ENCODE measurements around the gene CRYBB3.

CRYBB3 gene

DNA sequence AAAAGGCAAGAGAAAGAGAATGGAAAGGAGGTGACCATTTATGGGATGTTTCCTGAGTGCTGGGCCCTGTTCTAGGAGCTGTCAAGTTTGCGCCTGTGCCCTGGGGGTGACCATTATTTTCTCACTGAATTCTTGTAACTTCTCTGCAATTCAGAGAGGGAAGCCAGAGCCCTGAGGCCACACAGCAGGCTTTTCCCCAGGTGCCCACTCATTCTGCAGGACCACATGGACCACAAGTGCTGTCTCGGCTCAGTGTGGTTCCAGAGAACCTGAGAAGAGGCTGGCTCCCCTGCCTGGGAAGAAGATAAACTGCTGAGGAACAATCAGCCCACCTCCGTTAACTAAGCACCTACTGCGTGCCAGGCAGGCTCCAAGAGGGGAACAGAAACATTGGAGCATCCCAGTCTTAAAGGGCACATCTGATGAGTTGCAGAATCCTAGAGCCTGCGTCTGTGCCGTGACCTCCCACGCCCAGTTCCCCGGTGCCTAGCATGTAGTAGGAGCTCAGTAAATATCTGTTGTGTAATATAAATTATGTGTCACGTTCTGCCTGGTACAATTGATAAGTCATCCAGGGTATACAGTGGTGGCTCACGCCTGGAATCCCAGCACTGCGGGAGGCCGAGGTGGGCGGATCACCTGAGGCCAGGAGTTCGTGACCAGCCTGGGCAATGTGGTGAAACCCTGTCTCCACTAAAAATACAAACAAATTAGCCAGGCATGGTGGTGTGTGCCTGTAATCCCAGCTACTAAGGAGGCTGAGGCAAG, 31.6 kb upstream of the CRYBB3 start:
- no peak for DNase-seq (ENCODE audit: extremely low read depth, low read depth)
- TF ChIP-seq, protein P1, sequence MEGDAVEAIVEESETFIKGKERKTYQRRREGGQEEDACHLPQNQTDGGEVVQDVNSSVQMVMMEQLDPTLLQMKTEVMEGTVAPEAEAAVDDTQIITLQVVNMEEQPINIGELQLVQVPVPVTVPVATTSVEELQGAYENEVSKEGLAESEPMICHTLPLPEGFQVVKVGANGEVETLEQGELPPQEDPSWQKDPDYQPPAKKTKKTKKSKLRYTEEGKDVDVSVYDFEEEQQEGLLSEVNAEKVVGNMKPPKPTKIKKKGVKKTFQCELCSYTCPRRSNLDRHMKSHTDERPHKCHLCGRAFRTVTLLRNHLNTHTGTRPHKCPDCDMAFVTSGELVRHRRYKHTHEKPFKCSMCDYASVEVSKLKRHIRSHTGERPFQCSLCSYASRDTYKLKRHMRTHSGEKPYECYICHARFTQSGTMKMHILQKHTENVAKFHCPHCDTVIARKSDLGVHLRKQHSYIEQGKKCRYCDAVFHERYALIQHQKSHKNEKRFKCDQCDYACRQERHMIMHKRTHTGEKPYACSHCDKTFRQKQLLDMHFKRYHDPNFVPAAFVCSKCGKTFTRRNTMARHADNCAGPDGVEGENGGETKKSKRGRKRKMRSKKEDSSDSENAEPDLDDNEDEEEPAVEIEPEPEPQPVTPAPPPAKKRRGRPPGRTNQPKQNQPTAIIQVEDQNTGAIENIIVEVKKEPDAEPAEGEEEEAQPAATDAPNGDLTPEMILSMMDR (IDR thresholded peaks at IDR 0.05; ENCODE audit: low read depth, low read length, missing control alignments) = no peak
- H3K4me3 ChIP-seq (replicated peaks; ENCODE audit: low read depth, low read length) = no peak overlapping the region

DNA sequence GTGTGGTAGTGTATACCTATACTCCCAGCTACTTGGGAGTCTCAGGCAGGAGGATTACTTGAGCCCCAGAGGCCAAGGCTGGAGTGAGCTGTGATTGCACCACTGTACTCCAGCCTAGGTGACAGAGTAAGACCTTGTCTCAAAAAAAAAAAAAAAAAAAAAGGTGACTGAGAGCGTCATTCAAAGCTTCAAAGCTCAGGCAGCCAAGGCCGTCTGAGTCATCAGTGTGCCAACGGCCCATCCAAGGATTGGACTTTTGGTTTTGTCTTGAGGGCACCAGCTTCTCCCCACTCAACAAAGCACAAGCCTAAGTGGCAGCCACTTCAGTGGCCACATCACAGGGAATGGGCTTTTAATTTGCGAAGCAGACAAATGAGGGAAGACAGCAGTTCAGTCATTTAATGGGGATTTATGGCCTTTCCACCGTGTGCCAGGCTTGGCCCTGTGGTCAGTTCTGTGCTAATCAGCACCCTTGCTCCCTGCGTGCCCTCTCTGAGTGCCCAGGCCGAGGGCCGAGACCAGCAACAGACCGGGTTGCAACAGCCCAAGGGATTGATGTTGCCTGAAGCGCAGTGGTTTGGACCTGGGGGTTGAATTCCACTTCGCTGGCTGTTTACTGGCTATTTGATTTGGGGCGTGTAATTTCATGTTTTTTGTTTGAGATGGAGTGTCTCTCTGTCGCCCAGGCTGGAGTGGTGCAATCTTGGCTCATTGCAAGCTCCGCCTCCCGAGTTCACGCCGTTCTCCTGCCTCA, 30.2 kb upstream of the CRYBB3 start:
- TF ChIP-seq, protein P1 (IDR thresholded peaks at IDR 0.05; ENCODE audit: low read depth, low read length, missing control alignments) = no peak
- DNase-seq (ENCODE audit: extremely low read depth, low read depth) = no peak
- H3K4me3 ChIP-seq (replicated peaks; ENCODE audit: low read depth, low read length) = no peak overlapping the region

DNA sequence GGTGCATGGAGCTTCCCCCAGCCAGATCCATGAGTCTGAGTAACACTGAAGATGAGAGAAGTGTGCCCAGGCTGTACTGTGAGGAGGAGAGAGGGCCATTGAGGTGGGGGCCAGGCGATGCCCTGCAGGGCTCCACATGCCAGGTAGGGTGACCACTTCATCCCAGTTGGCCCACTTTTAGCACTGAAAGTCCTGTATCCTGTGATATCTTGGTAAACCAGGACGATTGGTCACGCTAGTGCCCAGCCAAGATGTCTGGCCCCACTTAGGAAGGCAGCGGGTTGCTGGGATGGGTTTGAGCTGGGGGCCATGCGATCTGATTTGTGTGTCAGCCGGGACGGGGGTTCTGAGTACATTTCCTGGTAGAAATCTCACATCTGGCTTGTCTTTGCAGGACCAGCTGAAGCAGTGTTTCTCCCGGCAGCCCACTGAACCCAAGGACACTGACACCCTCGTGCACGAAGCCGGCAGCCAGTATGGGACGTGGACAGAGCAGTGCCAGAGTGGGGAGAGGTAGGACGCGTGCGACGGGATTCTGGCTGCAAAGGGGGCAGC, 29.2 kb upstream of the CRYBB3 start:
- DNase-seq (ENCODE audit: extremely low read depth, low read depth) = no peak
- TF ChIP-seq, protein P1 (IDR thresholded peaks at IDR 0.05; ENCODE audit: low read depth, low read length, missing control alignments) = no peak
- H3K4me3 ChIP-seq (replicated peaks; ENCODE audit: low read depth, low read length) = no peak overlapping the region

DNA sequence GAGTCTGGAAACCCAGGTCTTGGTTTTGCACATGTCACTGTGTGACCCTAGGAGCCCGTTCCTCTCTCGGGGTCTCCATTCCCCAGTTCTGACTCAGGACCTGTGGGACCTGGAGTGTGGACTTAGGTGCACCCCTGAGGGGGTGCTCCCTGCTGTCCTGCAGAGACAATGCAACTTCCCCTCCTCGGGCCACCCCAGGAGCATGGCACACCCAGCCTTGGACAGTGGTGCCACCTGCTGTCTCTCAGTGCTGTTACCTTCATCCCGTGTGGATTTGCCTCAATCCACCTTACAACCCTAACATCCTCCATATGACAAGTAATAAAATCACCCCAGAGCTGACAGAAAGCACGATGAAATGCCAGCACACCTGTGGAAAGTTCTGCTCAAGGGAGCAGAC, 27.5 kb upstream of the CRYBB3 start:
- H3K4me3 ChIP-seq (replicated peaks; ENCODE audit: low read depth, low read length) = no peak overlapping the region
- TF ChIP-seq, protein P1 (IDR thresholded peaks at IDR 0.05; ENCODE audit: low read depth, low read length, missing control alignments) = no peak
- no peak for DNase-seq (ENCODE audit: extremely low read depth, low read depth)

- TF ChIP-seq, protein P1 (IDR thresholded peaks at IDR 0.05; ENCODE audit: low read depth, low read length, missing control alignments) = no peak
- DNase-seq (ENCODE audit: extremely low read depth, low read depth) = no peak
- H3K4me3 ChIP-seq (replicated peaks; ENCODE audit: low read depth, low read length) = no peak overlapping the region
Observed at GRCh38 chr22:25174156-25174887, 25.3 kb upstream of the CRYBB3 start.

- H3K4me3 ChIP-seq (replicated peaks; ENCODE audit: low read depth, low read length) = no peak overlapping the region
- TF ChIP-seq, protein P1 (IDR thresholded peaks at IDR 0.05; ENCODE audit: low read depth, low read length, missing control alignments) = no peak
- DNase-seq (ENCODE audit: extremely low read depth, low read depth) = no peak
Observed at GRCh38 chr22:25174888-25175411, 24.7 kb upstream of the CRYBB3 start.
